Activated CD4-positive, alpha-beta T cell treated with anti-CD3 and anti-CD28 coated beads, Interleukin-2, amount 50 U/mL, for 1 hour (primary cell): ENCODE results near the gene TUBB2B.
"Not testable (repeated sequence)": the region's sequence is repeated elsewhere in the genome, so short reads cannot be mapped to it uniquely, and the experiment has no call there.

Experiments used
- DNase-seq: peaks from one replicate; pipeline ENCODE4 v3.0.0-alpha.2; 2020

Gene TUBB2B

GRCh38 chr6:3258201-3258600 is 30.7 kb upstream of the TUBB2B start:
- DNase-seq, result no peak

- DNase-seq, result no peak
Observed at GRCh38 chr6:3253597-3253961, 26.1 kb upstream of the TUBB2B start.

GRCh38 chr6:3252861-3253596 is 25.6 kb upstream of the TUBB2B start:
- no peak for DNase-seq

- DNase-seq, result no peak
Observed at GRCh38 chr6:3252369-3252768, 24.9 kb upstream of the TUBB2B start.

GRCh38 chr6:3251462-3252314 is 24.2 kb upstream of the TUBB2B start:
- DNase-seq, result peak; percentile 80

- DNase-seq, result no peak
Observed at GRCh38 chr6:3250231-3250675, 22.8 kb upstream of the TUBB2B start.

GRCh38 chr6:3249821-3250220 is 22.4 kb upstream of the TUBB2B start:
- no peak for DNase-seq

- DNase-seq, result no peak
Observed at GRCh38 chr6:3247255-3248146, 20.0 kb upstream of the TUBB2B start.

GRCh38 chr6:3245216-3245615 is 17.8 kb upstream of the TUBB2B start:
- no peak for DNase-seq

GRCh38 chr6:3244832-3245161 is 17.3 kb upstream of the TUBB2B start:
- not testable (repeated sequence) for DNase-seq

- DNase-seq, result no peak
Observed at GRCh38 chr6:3244003-3244831, 16.8 kb upstream of the TUBB2B start.

- DNase-seq, result no peak
Observed at GRCh38 chr6:3242768-3243167, 15.3 kb upstream of the TUBB2B start.

GRCh38 chr6:3241745-3242144 is 14.3 kb upstream of the TUBB2B start:
- not testable (repeated sequence) for DNase-seq

- DNase-seq, result no peak
Observed at GRCh38 chr6:3240595-3240994, 13.1 kb upstream of the TUBB2B start.

GRCh38 chr6:3239110-3239830 is 11.8 kb upstream of the TUBB2B start:
- DNase-seq, result no peak

- DNase-seq, result no peak
Observed at GRCh38 chr6:3237761-3238662, 10.6 kb upstream of the TUBB2B start.

- DNase-seq, result no peak
Observed at GRCh38 chr6:3236005-3236404, 8.6 kb upstream of the TUBB2B start.

GRCh38 chr6:3235486-3235885 is 8.0 kb upstream of the TUBB2B start:
- no peak for DNase-seq

GRCh38 chr6:3233904-3234303 is 6.5 kb upstream of the TUBB2B start:
- DNase-seq, result no peak

GRCh38 chr6:3233321-3233720 is 5.9 kb upstream of the TUBB2B start:
- no peak for DNase-seq
